ENCODE measurements around the gene GAS7. TPM values are rescaled to one million over a fixed set of nuclear protein-coding genes. Genes with fewer than 3 reads are reported as not detected.

GAS7 gene
- total RNA-seq, 2 donors from 2014 or later: 115 to 119 TPM

DNA sequence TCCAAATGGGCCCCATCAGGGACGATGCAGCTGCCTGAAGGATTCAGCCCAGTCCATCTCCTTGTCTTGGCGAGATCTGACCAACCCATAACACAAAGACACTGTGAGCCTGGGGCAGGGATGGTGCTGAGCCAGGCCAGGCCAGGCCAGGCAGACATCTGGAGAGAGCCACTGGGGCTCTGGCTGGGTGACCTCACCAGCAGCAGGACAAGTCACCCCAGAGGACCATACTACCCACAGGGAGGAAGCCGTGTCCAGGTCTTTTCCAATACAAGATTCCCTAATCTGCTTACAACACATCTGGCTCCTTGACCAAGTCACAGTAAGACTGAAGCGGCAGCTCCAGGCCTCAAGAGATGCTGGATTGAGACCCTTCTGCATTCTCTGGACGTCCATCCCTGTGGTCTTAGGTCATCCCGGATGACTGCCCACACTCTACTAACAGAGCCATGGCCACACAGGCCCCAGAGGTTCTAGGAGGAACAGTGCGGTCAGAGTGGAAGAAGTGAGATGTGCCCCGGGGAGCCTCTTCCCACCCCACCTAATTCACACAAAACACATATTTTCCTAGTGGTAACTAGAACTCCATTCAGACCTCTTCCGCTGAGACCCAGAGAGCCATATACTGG is 211.5 kb downstream of the GAS7 start:
- DNase-seq: no peak
- ATAC-seq: peak; percentile 46 to 68
- intact Hi-C loops (cut with DNase I): no loop called here

DNA sequence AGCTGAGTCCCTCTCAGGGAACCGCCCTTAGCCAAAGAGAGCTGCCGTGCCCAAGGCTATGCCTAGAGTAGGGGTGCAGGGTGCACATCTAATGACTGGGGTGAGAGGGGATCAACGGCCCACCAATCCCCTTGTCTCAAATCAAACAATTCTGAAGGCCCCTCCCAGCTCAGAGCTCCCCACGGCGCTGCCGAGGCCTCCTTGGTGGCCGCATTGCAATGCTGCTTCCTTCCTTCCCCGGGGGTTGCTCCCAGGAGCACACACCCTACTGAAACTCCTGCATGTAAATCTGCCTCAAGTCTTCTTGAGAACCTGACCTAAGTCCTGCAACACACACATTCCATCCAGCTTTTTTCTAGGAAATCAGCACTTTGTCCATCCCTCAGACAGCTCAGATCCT is 212.8 kb downstream of the GAS7 start:
- intact Hi-C loops (cut with DNase I): no loop called here
- ATAC-seq: no peak
- no peak for DNase-seq

DNA sequence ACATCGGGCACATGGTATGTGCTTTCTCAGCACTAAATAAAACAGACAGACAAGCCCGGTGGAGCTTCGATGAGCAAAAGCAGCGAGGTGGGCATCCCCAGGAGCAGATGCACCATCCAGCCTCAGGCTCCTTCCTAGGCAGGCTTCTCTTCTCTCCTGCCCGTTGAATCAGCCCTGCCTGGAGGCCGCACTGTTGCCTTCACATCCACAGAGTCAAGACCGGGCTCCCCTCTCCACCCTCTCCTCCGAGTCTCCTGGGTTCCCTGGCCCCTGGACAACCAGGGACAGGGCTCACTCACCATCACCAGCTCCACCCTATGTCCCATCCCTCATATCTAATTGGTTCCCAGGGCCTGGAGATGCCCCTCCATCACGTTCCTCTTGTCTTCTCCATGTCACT is 213.6 kb downstream of the GAS7 start:
- no peak for ATAC-seq
- DNase-seq: no peak
- intact Hi-C loops (cut with DNase I): no loop called here

DNA sequence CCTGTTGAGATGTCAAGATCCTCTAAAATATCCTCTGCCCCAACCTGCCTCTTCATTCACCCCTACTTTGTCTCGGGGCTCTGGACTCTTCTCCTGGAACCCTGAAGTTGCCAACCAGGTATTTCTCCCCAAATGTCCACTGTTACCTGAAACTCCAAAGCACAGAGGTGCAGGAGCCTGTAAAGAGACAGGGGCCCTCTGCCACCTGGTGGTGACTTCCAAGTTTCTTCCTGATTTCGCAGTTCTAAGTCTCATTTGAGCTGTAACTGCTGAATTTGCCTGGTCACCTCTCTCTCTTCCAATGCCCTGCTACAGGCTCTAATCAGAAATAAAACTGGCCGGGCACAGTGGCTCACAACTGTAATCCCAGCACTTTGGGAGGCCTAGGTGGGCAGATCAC is 216.2 kb downstream of the GAS7 start:
- ATAC-seq: no peak
- DNase-seq: no peak
- intact Hi-C loops (cut with DNase I): no loop called here

DNA sequence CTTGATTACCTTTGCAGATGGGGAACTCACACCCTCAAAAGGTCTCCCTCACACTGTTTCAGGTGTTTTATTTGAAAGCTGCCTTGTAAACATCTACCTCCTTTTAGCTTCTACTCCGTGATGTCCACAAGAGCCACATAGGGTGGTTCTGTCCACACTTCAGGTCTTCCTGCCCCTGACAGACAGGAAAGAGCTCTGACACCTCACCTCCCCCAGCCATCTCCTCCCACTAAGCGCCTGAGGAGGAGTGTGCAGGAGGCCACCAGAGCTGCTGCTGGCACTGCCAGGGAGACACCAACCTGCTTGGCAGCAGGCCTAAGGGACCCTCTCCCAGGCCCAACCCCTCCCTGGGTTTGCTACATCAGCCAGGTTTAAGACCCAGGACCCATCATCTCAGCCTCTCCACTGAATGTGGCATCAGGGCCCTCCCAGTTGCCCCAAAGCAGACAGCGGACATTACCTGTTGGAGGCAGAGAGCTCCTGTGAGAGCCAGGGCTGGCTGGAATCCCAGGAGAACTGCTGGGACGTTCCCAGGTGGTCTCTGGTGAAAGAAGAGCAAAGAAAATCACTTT is 217.0 kb downstream of the GAS7 start:
- intact Hi-C loops (cut with DNase I): no loop called here
- DNase-seq (no peak), ATAC-seq (no peak)

DNA sequence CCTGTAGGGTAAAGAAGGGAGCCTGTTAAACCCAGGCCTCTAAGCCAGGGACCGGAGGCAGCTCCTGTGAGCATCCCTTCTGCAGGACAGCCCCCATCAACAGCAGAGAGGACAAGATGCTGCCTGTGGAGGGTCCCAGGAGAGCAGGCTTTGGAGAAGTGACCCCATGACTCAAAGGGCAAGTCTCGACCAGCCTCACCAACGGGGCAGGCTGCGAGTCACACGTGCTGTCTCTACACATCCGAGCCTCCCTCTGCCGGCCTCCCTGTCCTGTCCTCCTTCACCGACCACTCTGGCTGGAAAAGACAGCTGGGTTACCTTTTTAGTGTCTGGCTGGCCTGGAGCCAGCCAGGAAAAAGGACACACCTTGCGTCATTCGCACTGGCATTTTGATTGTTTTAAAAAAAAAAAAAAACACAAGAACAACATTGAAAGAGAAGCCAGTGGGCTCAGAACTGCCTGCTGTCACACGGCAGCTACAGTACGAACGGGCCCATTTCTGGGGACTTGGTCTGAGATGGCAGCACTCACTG is 218.9 kb downstream of the GAS7 start:
- DNase-seq (no peak), ATAC-seq (no peak)
- intact Hi-C loops (cut with DNase I): no loop called here

DNA sequence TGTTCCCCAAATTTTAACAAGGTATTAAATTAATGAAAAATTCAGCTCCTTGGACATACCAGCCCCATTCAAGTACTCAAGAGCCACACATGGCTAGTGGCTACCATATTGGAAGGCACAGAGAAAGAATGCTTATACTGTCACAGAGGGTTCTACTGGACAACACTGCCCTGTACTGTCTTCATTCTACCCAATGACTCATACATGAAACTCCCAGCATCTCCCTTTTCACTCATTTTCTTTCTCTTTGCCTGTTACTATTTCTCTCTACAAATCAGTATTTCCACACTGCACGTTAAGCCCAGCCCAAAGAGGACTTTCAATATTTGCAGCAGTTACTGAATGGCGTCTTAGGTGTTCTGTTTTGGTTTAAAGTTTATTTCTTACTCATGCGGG is 221.2 kb downstream of the GAS7 start:
- DNase-seq: no peak
- intact Hi-C loops (cut with DNase I): no loop called here
- ATAC-seq: no peak

DNA sequence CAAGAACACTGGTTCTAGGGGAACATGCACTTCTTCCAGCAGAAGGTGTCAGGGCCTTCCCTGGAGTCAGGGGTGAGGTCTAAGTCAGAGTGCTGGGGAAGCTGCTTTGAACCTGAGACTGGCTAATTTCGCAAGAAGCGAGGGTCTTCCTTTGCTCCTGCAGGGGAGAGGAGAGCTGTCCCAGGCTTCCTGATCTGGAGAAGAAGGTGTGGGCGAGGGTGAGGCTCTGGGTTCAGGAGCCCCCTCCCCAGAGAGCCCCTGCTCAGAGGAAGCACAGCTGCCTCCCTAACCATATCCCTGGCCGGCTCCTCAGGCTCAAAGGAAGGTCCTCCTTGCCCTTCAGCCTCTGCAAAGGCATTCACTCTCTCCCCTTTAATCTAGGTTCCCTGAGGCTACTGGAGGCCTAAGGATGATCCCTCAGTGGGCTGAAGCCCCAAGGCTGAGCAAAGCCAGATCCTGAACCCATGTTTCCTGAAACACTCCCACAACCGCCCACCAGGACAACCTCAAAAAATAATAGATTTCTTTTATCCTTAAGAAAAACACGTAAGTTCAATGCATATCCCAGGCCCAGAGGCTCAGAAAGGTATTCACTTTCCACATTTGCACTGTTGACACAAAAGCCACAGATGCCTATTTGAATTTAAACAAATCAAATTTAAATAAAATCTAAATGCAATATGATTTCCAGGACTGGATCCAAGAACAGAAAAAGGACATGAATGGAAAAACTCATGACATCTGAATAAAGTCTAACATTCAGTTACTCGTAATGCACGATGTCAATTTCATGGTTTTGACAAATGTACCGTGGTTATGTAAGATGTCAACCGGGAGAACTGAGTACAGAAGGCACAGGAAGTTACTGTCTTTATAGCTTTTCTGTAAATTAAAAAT is 221.9 kb downstream of the GAS7 start:
- ATAC-seq: no peak
- intact Hi-C loops (cut with DNase I): no loop called here
- DNase-seq: no peak

DNA sequence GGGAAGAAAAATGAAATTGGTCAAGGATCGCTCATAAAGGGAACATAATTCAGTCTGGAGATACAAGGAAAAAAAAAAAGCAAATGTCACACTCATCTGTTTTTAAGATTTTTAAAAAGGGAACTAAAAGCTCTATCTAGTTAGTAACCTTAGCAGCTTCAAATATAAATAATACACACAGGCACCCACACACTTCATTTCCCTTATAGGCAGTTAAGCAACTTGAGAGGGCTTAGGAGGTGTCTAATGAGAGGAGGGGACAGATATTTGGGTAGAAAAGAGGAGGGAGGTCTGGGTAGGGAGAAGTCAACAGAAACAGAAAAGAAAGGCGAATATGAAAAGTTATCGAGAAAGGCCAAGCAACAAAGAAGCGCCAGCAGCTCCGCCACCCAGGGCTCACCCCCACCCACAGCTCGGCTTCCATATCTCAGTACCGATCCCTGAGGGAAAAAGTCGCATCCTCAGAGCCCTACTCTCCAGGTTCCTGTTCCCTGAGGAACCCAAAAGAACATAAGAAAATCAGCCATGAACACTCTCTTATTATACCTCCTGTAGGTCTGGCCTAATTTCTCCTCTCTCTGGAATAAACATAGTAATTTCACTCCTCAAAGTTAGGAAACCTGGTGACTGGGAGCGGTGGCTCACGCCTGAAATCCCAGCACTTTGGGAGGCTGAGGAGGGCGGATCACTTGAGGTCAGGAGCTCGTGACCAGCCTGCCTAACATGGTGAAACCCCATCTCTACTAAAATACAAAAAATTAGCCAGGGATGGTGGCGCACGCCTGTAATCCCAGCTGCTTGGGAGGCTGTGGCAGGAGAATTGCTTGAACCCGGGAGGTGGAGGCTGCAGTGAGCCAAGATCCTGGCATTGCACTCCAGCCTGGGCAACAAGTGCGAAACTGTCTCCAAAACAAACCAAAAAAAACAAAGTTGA is 223.7 kb downstream of the GAS7 start:
- peak; percentile 11 to 24 for ATAC-seq
- DNase-seq: no peak
- intact Hi-C loops (cut with DNase I): no loop called here

DNA sequence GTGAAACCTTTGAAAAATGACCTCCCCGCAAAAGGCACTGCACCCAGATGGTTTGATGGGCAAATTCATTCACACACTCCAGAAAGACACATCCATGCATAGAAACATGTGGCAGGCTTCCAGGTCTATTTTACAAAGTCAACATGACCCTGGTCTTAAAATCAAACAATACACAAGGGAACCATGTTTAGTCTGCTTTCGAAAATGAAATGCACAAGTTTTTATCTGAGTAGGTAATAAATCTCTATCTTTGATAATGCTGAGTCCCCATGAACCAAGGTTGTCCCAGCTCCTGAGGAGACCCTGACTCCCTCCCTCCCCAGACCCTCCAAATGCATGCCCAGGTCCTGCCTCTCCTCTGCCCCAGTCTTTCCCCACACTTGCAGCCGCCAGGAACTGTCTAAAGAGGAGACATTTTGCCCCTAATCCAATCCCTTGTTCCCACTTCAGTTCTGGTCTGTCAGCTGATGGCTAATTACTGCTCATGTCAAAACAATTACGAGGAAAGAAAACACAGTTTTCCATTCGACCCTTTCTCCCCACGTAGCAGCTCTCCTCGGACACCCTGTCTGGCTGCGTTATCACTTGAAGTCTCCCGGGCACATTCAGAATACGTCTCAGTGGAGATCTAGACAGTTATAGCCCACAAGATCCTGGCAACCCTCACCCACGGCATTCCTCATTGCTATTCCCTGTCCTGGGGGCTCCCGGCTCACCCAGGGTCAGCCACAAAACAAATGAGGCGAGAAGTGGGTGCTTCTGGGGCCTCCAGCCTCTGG is 224.5 kb downstream of the GAS7 start:
- DNase-seq (no peak), ATAC-seq (peak in 1 of 2 donors; percentile 16)
- intact Hi-C loops (cut with DNase I): no loop called here

DNA sequence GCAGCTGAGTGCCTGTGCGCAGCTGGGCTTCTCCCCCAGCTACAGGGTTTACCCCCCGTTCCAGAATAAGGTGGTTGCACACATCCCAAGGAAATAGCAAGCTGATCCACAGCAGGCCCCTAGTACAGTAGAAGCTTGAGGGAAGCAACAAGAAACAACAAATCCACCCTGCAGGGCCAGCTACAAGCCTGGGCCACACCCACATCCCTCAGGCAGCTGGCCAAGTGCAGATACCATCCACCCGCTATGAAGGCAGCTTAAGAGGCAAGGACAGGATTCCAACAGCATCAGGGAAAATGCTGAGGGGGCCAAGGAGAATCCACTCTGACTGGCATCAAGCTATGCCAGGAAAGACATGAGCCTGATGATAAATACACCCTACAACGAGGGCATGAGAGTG is 226.4 kb downstream of the GAS7 start:
- intact Hi-C loops (cut with DNase I): no loop called here
- ATAC-seq (peak; percentile 40 to 86), DNase-seq (peak; percentile 90)

DNA sequence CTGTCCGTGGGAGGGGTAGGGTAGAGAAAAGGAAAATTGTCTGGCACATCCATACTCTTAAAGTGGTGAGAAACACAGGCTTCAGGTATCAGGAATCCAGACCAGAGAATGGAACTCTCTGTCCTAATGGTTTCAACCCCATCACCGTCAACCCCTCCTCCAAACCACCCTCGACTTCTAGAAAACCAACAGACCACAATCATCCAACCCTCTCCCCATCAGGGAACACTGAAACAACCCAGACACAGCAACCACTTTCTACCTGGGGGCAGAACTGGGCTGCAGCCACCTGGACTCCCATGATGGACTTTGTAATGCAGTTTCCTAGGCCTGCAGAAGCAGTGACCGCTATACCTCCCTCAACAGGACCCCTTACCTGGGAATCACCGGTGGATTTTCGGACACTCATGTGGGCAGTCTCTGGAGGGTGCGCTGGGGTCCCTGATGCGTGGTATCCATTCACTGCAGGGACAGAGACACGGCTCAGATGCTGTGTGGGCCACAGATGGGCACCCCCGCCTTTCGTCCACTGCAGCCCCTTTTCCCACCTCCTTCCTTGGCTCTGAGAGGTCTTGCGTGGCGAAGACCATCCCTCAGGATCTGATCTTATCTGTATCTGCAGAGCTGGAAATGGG is 229.0 kb downstream of the GAS7 start:
- DNase-seq (no peak), ATAC-seq (no peak)
- intact Hi-C loops (cut with DNase I): no loop called here

DNA sequence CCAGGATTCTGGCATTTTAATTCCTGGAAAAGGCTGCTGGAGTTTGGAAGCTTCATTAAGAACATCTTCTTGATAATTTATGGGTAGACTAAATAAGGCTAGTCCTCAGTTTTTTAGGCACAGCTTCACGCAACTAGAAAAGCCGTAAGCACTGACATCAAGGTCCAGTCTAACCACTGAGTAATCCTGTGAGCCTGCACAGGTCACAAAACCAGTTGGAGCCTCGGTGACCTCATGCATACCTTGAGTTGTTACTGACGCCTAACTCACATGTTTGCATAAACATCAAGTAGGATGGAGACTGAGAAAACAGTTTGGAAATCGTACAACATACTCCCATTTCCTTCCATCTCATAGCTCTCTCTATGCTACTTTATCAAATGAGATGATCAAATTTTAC is 229.5 kb downstream of the GAS7 start:
- DNase-seq (no peak), ATAC-seq (no peak)
- intact Hi-C loops (cut with DNase I): no loop called here

DNA sequence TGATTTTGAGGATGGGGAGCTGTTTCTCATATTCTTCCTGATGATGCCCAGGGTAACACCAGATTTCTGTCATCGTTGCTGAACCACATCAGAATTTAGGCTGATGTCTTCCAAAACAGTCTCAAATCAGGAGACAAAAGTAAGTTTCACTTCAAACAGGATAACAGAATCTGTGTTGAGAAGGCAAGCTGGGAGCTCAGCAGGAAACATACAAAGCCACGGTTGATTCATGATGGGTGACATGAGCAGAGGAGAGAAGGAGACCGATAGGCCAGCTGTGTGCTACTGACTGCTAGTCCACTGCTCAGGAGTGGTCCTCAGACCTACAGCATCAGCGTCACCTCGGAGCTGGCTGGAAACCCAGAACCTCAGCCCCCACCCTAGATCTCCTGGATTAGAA is 230.4 kb downstream of the GAS7 start:
- ATAC-seq (no peak), DNase-seq (no peak)
- intact Hi-C loops (cut with DNase I): no loop called here

DNA sequence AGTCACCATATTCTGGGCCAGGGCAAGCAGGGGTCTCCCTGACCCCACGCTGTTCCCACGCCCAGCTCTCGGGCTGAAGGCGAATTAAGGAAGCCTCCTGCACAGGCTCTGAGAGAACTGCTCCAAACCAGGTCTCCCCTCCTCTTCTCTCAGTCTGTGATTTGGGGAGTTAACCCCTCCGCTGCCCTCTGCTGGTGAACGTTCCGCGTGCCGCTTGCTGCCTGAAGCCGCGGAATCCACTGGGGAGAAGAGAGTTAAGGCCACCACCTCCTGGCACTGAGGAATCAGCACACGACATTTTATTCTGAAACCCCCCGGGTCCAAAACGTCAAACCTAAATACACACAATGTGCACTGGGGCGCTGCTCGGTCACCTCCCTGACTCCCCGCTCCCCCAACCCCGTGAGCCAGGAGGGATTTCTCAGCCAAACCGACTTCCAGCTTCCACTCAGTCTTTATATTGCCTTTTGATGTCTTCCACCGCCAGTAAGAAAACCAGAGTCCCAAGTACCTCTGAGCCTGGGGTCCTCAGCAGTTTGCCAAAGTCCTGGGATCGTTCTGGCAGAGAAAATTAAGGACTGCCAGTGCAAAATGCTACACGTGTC is 238.9 kb downstream of the GAS7 start:
- DNase-seq (no peak), ATAC-seq (peak in 1 of 2 donors; percentile 22)
- intact Hi-C loops (cut with DNase I): no loop called here

DNA sequence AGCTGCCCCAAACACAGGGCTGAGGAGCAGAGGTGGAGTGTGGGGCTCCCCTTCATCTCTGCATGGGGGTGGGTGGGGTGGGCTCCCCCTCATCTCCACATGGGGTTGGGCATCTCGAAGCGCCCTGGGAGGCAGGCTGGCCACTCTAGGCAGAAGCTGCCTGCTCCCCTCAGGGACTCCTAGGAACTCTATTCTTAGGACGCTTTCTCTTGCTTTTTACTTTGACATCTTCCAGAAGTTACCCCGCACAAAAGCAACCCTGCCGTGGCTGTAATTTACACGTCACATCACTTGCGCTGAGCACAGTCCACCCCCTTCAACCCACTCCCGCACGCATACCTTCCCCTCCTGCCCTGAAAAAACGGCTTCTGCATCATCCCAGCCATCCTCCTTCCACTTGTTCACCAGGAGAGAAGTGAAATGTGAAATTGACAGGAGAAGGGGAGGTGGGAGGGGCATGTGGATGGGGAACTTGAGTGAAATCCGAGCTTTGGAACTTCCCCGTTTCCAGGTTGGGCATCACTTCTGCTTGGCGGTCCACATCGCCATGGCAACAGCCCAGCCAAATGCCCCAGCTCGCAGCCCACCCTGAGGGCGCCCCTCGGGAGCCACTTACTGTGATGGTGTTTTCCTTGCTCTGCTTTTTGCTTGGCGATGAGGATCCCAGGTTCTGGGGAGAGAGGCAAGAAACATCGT is 239.7 kb downstream of the GAS7 start:
- ATAC-seq: no peak

DNA sequence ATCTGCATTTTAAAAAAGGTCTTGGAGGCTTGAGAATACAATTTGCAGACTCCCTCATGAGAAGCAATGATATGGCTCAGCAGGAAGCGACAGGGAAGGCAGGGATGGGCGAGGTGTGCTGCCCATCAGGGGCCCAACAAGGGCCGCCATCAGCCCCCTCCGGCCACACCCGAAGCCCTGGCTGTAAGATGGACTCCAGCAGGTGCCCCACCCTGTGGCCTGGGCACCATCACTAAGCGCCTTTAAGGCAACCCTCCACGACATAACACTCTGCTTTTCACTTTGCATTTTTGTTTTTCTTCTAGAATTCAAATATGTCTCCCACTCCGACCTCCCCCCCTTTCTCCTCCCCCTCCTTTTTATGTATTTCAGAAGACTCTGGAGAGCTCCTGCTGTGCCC is 241.2 kb downstream of the GAS7 start:
- no peak for ATAC-seq

More for the DNA sequence above, 239.7 kb downstream of the GAS7 start:
- no peak for DNase-seq
- intact Hi-C loops (cut with DNase I): no loop called here

More for the DNA sequence above, 241.2 kb downstream of the GAS7 start:
- intact Hi-C loops (cut with DNase I): no loop called here
- no peak for DNase-seq

Data from left cardiac atrium (tissue), 4 donors.